ENCODE results near the gene NSD1.
"Not testable (repeated sequence)": the region's sequence is repeated elsewhere in the genome, so short reads cannot be mapped to it uniquely, and the experiment has no call there.

The NSD1 gene

GRCh38 chr5:177302354-177303110, 169.0 kb downstream of the NSD1 start:
- no peak for DNase-seq (ENCODE audit: low read depth)
- H3K4me3 ChIP-seq (ENCODE audit: low read depth, low read length), result peak overlapping the region; percentile 64
- in situ Hi-C loops (cut with HindIII; ENCODE audit: low sequenced_read_pairs), result no loop called here
- no peak for TF ChIP-seq CTCF (IDR thresholded peaks at IDR 0.05; ENCODE audit: low read depth, low read length, missing control alignments)

GRCh38 chr5:177303121-177303924, 169.8 kb downstream of the NSD1 start, which contains the start of the genes PRELID1 and RAB24:
Gene PRELID1, plus strand, starts transcription at chr5:177303799. Its CDS starts 187 bp downstream, at chr5:177303986.
Gene RAB24, minus strand, starts transcription at chr5:177303719. Its CDS starts 431 bp downstream, at chr5:177303288.
- in situ Hi-C loops (cut with HindIII; ENCODE audit: low sequenced_read_pairs), result no loop called here
- peak; percentile 42 for DNase-seq (ENCODE audit: low read depth)
- peak; percentile 37 for TF ChIP-seq CTCF (IDR thresholded peaks at IDR 0.05; ENCODE audit: low read depth, low read length, missing control alignments)
- H3K4me3 ChIP-seq (ENCODE audit: low read depth, low read length), result peak within 1 kb of the TSS; percentile 64

- peak overlapping the region; percentile 64 for H3K4me3 ChIP-seq (ENCODE audit: low read depth, low read length)
- no peak for DNase-seq (ENCODE audit: low read depth)
- no peak for TF ChIP-seq CTCF (IDR thresholded peaks at IDR 0.05; ENCODE audit: low read depth, low read length, missing control alignments)
- in situ Hi-C loops (cut with HindIII; ENCODE audit: low sequenced_read_pairs), result no loop called here
These were observed 170.4 kb downstream of the NSD1 start for GRCh38 chr5:177303925-177304391.

- in situ Hi-C loops (cut with HindIII; ENCODE audit: low sequenced_read_pairs), result no loop called here
- no peak for TF ChIP-seq CTCF (IDR thresholded peaks at IDR 0.05; ENCODE audit: low read depth, low read length, missing control alignments)
- peak overlapping the region; percentile 64 for H3K4me3 ChIP-seq (ENCODE audit: low read depth, low read length)
- no peak for DNase-seq (ENCODE audit: low read depth)
These were observed 171.0 kb downstream of the NSD1 start for GRCh38 chr5:177304392-177305119.

- H3K4me3 ChIP-seq (ENCODE audit: low read depth, low read length); in situ Hi-C loops (cut with HindIII; ENCODE audit: low sequenced_read_pairs); DNase-seq (ENCODE audit: low read depth): not testable (repeated sequence)
These were observed 172.6 kb downstream of the NSD1 start for GRCh38 chr5:177306103-177306640.

- H3K4me3 ChIP-seq (ENCODE audit: low read depth, low read length), result no peak overlapping the region
- in situ Hi-C loops (cut with HindIII; ENCODE audit: low sequenced_read_pairs), result no loop called here
- no peak for TF ChIP-seq CTCF (IDR thresholded peaks at IDR 0.05; ENCODE audit: low read depth, low read length, missing control alignments)
- DNase-seq (ENCODE audit: low read depth), result no peak
These were observed 173.3 kb downstream of the NSD1 start for GRCh38 chr5:177306674-177307543.
